NT2/D1 (cell line): ENCODE data around the gene AK5.

Source experiments
- SUZ12 ChIP-seq: IDR thresholded peaks from 2 replicates; pipeline ENCODE4 v1.6.1; 2011; ENCODE audit not compliant: insufficient read length, insufficient read depth; ENCODE audit errors: extremely low read depth
- YY1 ChIP-seq: IDR thresholded peaks from 2 replicates; pipeline ENCODE4 v1.6.1; 2011; ENCODE audit not compliant: insufficient read length, insufficient read depth
- ZNF274 ChIP-seq: IDR thresholded peaks from 2 replicates; pipeline ENCODE4 v1.6.1; 2011; ENCODE audit warnings: mild to moderate bottlenecking, low read depth, low read length

DNA sequence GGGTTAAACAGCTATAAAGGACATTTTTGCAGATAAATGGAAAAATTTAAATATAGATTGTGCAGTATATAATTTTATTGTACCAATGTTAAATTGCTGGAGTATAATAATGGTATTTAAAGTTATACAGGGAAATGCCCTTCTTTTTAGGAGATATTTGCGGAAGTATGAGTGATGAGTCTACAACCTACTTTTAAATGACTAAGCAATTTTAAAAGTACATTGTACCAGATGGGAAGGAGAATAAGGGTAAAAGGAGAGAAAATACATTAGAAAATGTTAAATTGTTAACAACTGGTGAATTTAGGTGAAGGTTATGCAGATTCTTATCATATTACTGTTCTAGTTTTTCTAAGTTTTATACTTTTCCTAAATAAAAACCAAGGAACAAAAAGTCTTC, 308.8 kb downstream of the AK5 start:
- TF ChIP-seq SUZ12 (no peak), ZNF274 (no peak), YY1 (no peak)
